IPS-NIHi7 (cell line): ENCODE results near the gene TUBA8.
A peak's percentile ranks its signal among the peaks of the same experiment; 100 is the strongest.
"Not testable (repeated sequence)": the region's sequence is repeated elsewhere in the genome, so short reads cannot be mapped to it uniquely, and the experiment has no call there.

Experiments
- DNase-seq: peaks from one replicate; pipeline ENCODE4 v3.0.0; 2012; ENCODE audit warnings: mixed read lengths; ENCODE audit errors: extremely low spot score

Gene TUBA8

DNA sequence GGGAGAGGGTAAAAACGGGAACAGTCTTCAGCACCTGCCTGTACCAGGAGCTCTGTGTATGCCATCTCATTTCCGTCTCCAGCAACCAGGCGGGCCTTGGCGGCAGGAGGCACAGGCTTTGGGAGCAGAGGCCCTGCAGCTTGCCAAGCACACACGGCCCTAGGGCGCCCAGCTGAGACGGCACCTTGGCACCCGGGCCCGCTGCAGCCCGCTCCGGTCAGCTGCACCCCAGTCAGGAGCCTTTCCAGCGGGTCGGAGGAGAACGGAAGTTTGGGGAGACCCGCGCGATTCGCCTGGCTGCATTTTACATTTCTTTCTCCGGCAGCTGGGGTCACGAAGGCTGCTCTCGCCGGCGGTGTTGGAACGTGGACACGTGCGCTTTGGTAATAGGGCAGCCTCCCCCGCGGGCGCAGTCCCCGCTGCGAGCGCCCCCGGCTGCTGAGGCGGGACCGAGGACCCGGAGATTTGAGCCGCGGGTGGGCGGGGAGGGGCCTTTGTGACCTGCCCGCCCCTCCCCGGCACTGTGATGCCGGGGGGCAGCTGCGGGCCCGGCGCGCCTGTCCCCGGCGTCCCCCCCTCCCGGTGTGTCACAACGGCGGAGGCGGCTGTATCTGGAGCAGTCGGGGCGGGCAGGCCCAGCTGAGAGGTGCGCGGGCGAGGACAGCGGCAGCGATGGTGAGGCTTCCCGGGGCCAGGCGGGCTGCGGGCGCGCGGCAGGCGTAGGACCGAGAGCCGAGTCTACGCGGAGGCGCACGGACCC, at the start of gene TUBA8:
Gene TUBA8, plus strand, starts transcription at position 616 of the 760 bp plus-strand sequence. Its CDS starts 57 bp downstream, at position 673.
- peak; percentile 82 for DNase-seq

DNA sequence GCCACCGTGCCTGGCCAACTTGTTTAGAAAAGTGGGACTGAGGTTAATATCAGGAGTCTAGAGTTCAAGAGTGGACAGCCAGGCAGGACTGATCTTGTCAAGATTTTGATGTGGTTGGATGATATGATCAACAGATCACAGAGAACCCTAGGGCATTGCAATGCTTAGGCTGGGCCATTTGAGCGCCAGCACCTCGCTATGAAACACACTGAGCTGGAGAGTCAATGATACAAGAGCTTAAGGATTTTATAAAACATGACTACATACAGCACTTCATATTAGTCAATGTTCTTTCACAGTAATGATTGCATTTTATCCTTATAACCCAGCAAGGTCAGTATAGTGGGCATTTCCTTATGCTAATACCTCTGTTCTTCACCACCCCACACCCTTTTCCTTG, 48.2 kb upstream of the TUBA8 start:
- no peak for DNase-seq

DNA sequence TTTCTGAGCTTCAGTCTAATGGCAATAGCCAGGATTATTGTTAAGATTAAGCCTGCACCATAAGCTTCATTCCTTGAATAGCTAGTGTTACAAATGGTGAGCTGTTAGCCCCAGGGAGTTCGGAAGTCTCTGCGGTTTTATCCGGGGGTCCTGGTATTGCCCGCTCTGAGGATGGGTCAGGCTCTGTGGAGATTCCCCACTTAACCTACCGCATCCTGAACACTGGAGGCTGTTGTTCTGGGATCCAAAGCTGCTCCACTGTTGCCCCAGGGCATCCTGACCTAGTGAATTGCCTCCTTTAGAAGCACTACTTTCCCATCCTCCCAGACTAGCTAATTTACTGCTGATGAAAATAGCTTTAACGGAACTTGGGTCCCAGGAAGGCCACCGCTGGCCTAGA, 47.3 kb upstream of the TUBA8 start:
- DNase-seq = no peak

DNA sequence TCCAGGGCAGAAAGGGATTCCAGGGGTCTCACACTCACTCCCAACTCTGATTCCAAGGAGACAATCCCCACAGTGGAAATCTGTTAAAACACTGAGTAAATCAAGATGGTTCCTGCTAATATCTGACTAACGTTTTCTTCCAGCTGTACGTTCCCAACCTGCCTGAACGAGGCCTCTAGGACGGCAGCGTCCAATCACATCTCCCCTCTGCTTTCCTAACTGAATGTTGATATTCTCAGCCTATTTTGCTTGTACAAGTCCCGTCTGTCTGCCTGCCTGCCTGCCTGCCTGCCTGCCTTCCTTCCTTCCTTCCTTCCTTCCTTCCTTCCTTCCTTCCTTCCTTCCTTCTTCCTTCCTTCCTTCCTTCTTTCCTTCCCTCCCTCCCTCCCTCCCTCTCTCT, 46.9 kb upstream of the TUBA8 start:
- not testable (repeated sequence) for DNase-seq

DNA sequence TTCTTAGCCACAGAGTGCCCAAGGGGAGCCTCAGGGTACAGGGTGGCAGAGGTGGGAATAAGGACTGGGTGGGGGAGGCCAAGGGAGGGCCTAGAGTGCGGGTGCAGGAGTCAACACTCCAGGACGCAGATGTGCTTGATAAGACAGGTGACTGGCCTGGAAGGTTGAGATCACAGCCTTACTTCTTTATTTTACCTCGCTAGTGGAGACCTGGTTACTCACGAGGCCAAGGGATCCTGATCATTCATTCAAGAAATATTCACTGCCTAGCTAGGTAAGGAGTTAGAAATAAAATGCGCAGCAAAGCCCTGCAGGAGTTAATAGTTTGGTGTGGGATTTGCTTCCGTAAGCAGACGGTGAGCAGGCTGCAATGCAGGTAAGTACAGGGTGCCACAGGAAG, 46.0 kb upstream of the TUBA8 start:
- no peak for DNase-seq

DNA sequence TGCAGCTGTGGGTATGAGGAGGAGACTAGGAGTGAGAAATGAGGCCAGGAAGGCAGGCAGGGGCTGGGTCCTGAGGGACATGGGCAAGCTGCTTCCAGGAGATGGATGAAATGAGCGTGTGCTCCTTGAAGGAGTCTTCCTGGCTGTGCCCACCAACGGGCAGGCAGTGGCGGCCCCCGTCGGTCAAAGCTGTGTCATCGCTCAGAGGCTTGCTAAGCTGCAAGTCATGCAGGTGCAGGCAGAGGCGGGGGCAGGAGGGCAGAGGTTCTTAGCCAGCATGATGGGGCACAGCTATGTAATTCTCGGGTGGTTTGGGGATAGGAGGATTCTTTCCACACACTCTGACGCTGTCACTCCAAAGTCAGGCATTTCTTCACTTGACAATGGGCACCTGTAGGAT, 45.4 kb upstream of the TUBA8 start:
- DNase-seq = no peak

DNA sequence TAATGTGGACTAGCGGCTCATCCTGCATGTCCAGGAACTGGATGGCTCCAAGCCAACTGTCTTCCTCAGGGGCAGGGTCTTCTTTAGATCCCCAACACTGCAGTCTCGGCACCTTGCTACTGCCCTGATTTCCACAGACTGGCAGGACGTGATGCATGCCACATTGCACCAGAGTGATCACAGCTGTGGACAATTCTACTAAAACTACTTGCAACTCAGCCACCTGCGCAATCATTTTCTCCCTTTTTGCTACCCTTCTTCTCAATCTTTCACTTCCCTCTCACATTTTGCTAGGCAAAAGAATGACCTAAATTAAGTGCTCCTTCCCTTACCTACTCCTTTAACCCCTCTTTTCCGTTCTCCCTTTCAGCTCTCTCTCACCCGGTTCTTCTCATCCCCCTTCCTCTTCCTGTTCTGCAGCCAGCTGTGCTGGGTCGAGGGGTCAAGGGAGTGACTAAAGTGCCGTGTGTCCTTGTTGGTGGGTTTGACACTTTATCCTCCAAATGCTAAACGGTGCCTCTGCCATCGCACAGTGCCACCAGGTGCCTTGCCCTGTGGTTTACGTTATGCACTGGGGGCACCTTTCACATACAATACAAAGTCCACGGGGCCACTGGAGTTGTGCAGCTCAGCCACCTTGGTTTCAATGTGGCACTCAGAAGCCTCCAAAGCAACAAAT, 44.3 kb upstream of the TUBA8 start:
- no peak for DNase-seq

DNA sequence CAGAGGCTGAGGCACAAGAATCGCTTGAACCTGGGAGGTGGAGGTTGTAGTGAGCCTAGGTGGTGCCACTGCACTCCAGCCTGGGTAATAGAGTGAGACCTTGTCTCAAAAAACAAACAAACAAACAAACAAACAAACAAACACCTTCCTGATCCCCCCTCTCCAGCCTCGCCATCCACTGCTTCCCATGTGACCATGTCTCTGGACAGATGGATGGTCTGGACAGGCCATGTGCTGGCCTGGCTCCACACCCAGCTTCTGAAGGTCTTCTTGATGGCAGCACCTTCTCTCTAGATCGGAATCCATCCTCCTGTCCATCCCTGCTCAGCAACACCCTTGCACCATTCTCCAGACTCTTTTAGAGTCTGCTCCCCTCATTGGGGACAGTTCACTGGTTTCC, 43.5 kb upstream of the TUBA8 start:
- DNase-seq = no peak

DNA sequence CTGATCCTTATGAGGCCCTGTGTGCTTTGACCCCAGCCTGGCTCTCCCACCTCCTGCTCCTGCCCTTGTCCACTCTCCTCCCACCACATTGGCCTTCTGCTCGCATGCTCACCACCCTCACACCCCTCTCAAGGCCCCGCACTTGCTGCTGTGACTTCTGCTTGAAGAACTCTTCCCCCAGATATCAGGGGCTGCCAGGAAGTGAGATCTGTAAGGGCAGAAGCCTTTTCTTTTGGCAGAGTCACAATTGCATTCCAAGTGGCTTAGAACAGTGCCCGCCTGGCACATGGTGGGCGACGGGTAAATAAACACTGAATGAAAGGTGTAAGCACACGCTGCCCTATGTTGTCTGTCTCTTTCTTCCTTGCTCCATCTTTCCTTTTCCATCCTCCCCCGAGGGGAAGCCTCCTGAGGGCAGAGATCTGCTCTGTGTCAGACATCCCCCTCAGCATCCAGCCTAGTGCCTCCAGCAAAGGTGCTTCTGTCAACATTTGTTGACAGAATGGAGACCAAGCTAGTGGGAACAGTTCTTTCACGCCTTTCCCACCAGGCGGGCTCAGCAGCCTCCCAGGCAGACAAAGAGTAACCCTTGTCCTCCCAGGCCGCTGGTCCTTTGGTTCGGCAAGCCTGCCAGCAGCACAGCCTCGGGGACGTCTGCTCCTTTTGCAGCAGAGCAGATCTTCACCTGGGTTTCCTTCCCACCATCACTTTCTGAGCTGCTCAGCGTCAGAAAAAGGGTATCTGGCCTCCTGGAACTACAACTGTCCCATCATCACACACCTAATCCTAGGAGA, 42.9 kb upstream of the TUBA8 start:
- DNase-seq = no peak

DNA sequence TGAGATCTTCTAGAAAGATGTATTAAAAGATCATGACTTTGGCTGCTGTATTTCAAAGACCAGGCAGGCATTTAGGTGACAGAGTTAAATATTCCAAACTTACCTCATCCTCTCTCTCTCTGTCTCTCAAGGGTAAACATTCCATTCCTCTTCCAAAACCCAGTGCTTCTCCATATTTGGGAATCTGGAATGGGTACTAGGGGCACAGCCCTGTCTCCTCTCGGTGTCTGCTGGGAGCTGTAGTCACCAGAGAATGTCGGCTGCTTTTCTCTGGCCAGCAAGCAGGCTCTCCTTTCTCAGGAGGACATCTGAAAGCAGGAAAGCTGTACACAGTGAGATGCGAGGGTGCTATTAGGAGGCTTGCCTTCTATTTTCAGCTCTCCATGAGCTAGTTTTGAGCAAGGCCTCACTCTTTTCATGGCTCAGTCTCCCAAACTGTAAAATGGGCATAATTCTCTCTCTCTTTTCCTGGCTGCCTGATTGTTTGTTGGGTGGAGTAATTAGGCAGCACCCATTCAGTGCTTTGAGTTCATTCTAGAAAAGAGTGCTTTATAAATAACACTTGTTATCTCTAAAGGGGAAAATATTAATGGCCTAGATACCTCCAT, 42.1 kb upstream of the TUBA8 start:
- DNase-seq = no peak

DNA sequence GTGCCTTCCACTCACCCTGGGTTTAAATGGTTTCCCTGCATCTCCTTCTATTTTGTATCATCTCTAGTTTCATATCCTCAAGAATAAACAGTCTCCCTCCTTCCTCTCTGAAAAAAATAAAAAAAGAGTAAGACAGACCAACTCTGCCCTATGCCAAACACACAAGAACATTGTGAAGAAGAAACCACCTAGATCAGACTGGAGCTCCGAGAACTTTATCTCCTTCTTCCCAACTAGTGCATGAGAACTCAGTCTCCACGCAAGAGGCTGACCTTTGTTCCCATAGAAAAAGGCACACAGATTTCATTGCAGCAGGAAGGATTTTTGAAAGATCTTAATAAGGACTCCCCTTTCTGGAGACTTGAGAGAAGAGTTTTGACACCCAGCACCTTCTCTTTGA, 41.6 kb upstream of the TUBA8 start:
- no peak for DNase-seq

DNA sequence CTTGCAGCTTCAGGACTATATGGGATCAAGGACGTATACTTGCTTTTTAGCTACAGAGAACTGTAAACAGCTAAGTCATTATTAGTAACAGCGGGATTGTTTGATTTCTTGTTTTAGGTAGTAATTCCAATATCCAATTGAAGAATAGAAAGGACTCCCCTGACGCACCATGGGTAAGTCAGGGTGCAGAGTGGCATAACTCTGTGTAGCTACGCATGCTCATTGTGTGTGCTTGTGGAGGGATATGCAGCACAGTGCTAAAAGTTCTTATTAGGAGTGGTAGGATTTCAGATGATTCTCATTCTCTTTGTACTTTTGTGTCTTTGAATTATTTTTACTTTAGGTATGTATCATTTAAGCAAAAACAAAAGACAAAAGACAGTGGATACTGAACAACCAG, 40.6 kb upstream of the TUBA8 start:
- no peak for DNase-seq

DNA sequence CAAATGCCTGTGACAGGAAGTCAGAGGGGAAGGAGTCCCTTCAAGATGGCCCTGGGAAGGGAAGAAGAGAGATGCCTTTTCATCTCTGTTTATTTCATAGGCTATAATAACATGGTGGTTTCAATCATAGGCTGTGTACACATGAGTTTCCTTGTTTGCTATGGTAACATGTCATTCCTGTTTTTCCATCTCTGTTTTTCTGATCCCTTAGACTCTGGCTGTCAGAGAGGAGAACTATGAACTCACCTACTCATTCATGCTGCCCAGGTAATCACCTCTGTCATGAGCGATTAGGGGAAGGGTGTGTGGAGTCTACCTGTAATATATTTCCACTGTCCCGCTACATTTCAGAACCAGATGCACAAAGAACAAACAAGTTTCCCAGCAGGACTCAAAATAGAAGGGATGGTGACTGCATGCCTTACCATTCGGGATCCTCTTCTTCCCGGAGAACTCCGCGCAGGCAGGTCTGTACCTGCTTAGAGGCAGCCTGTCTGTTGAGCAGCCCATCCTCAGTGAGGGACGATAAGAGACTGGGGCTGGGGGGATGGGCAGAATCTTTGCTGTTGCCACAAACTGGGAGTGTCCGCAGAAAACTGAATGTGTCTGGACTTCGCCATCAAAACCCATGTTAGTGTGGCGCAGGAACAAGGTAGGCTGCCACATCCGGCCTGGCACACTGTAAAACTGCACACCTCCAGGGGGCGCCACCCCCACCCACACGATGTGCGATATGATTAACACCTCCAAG, 39.9 kb upstream of the TUBA8 start:
- DNase-seq = no peak

DNA sequence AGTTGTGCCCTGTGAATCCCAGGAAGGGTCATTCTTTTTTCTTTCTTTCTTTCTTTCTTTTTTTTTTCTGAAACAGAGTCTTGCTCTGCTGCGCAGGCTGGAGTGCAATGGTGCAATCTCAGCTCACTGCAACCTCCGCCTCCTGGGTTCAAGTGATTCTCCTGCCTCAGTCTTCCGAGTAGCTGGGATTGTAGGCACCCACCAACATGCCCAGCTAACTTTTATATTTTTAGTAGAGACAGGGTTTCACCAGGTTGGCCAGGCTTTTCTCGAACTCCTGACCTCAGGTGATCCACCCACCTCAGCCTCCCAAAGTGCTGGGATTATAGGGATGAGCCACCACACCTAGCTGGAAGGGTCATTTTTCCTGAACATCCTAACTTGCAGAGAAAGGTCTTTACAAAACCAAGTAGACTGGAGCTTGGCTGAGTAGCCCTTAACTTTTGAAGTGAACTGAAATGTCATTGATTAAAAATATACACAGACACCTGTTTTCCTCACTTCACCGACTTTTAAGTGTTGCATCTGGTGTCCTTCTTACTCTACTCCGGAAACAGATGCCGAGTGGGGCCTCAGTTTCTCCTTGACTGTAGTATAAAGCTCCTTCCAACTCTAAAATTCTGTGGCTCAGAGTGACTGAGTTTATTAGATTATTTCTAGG, 39.2 kb upstream of the TUBA8 start:
- not testable (repeated sequence) for DNase-seq

DNA sequence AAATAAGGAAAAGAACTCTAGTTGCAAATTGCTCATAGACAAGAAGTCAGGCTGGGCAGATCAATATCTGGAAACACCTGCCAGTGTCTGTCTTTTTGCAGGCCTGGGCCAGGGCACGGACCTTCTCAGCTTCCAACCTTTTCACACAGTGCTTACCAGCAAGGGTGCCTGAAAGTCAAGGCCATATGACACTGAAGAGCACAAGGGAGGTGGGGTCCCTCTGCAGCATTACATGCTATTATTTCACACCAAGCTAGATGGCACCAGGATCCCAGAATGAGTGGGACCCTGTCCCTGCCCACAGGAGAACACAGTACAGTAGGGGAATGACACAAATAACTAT, 38.7 kb upstream of the TUBA8 start:
- DNase-seq = no peak

DNA sequence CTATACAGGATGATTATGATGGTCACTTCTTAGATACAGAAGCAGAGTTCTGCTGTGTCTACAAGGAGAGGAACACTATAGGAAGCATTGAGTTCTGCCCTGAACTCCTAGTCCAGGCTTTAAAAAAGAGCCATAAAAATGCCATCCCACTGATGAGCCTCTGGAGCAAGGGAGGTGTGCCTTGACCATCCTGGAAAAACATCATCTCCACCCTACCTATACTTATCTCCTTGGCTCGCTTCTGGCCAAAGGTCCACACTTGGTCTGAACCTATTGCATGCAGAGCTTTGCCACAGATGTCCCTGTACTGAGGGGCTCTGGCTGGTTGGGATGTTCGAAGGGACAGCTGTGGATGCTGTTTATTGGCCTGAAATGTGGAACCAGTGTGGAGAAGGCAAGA, 37.1 kb upstream of the TUBA8 start:
- DNase-seq = no peak

DNA sequence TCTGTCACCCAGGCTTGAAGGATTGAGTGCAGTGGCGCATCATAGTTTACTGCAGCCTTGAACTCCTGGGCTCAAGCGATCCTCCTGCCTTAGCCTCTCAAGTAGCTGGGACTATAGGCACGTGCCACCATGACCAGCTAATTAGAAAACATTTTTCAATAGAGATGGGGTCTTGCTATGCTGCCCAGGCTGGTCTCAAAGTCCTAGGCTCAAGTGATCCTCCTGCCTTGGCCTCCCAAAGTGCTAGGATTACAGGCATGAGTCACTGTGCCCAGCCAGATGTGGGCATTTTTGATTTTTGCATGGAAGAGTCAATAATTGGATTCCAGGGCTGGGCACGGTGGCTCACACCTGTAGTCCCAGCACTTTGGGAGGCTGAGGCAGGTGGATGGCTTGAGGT, 36.7 kb upstream of the TUBA8 start:
- DNase-seq = not testable (repeated sequence)

DNA sequence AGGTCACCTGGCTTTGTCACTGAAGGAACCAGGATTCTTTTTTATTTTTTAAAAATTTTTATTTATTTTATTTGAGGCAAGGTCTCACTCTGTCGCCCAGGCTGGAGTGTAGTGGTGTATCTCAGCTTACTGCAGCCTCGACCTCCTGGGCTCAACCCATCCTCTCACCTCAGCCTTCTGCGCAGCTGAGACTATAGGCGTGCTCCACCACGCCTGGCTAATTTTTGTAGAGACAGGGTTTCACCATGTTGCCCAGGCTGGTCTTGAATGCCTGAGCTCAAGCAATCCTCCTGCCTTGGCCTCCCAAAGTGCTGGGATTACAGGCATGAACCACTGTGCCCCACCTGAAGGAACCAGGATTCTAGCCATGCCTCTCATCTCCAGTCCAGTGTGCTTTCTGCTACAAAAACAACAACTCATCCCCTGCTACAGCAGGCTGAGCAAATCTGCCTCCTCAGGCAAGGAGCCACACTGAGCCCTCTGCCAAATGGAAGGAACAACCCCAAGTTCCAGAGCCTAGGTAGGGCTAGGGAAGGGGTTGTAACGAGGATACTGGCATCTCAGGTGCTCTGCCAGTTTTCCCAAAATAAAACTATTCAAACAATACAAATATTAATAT, 35.4 kb upstream of the TUBA8 start:
- no peak for DNase-seq

DNA sequence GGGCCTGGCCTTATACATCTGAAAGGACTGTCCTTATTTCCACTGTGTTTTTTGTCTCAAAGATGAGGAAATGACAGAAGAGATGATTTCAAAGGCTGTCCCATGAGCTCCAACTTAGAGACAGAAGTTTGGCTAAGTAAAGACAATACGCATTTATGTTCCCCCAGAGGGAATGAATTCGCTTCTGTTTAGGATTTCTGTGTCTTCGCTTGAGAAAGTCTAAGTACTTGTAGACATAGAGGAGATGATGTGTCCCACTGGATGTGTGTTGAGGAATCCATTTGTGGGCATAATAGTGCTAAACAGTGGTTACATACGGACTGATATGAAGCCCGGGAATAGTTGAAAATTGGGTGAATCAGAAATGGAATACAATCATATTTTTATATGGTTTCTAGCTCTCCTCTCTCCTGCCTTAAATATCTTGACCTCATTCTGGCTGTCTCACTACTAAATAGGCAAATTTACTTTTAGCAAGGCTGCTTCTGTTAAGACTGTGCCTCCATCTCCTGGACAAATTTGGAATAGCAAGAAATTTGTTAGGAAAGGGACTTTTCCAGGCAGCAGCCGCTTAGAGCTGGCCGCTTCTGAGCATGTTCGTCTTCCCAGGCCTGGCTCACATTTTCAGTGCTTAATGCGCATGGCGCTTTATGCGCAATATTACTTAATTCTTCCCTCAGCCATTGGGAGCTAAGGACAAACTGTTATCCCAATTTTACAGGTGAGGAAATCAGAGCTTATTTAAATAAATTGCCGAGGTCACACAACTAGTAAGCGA, 34.7 kb upstream of the TUBA8 start:
- DNase-seq = peak; percentile 69

DNA sequence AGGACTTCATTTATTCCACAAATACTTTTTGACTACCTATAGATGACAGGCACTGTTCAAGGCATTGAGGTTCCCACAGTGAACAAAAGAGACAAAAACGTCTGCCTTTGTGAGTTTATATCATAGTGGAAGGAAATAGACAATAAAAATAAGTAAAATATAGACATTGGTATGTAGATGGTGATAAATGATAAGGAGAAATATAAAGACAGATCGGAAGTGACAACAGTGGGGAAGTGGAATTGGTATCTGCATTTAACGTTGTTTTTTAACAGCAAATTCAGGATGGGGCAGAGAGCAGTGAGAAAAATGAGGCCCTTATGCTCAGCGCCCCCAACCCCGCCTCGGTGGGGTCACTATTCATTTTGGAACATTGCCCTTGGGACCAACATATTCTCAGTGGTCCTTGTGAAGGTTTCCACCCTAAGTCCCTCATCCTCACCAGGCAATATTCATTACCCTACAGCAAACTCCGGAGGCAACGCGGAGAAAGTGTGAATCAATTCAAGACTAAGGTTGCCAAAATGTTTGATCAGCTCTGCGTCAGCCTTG, 33.4 kb upstream of the TUBA8 start:
- no peak for DNase-seq
